Right ventricle myocardium superior (tissue), 1 donor: ENCODE results near the gene ZSCAN16. TPM values are rescaled to one million over a fixed set of nuclear protein-coding genes. Genes with fewer than 3 reads are reported as not detected.
"Not testable (repeated sequence)": the region's sequence is repeated elsewhere in the genome, so short reads cannot be mapped to it uniquely, and the experiment has no call there.

Experiments
- ATAC-seq: fragments of 200-7000 bp; cut with Tn5 transposase; one replicate; pipeline ENCODE4 v1.9.1; 2020; ENCODE audit warnings: mild to moderate bottlenecking; ENCODE audit not compliant: poor library complexity
- DNase-seq: peaks from one replicate; pipeline ENCODE4 v3.0.0-alpha.2; 2020
- intact Hi-C: fragments of 100-400 bp; cut with DNase I; formaldehyde crosslinking; loops from one replicate; pipeline ENCODE4 v1.11.2; 2022
- long read RNA-seq: library from polyadenylated mRNA; unstranded; transcript quantifications from one replicate; pipeline ENCODE4 v2.0.0, GENCODE V29; 2021
- total RNA-seq: library from RNA; stranded (reverse); fragmentation: NEBNext Ultra II Directional; extraction: Animal tissue kit (Norgen Biotek cat#: 25700); gene quantifications from one replicate; pipeline ENCODE4 v1.2.1, GENCODE V29; 2021
- donor health status: DM: no; HTN: yes; CAD: no; lungs with severe emphysema.

ZSCAN16 gene
- 1.2 TPM for total RNA-seq
- long read RNA-seq, partial matches to known transcripts = 1 of 2 reads
- long read RNA-seq, other reads (novel, unspliced or antisense) = 1 of 2 reads

DNA sequence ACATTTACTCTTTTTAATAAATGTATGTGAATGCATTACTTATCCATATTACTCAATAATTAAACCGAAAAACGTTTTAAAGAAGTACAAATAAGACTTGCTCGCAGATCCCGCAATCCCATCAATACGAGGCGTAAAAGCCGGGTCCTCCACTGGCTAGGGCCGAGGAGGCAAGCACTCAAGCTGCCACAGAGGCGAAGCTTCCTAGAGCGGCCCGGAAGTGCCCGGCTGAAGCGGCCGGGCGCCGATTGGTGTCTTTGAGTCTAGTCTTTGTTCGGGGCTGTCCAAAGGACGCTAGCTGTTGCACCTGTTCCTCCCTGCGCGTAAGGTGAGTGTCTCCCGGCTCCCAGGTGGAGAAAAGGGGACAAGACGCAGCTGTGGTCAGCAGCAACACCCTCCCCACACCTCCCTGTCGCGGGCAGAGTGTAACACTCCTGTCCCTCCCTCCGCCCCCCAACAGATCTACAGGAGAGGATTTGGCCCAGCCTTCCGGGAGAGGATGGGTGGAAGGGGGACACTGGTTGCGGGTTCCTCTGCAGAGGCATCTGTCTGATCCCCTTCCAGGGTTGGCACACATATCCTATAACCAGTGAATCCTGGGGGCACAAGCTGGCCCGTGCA lies at the start of gene ZSCAN16:
ZSCAN16 (plus strand) TSS at position 260 of the 621 bp plus-strand sequence. CDS start 835 bp downstream, outside the sequence.
- peak; percentile 99 for ATAC-seq
- intact Hi-C loops = no loop called here

DNA sequence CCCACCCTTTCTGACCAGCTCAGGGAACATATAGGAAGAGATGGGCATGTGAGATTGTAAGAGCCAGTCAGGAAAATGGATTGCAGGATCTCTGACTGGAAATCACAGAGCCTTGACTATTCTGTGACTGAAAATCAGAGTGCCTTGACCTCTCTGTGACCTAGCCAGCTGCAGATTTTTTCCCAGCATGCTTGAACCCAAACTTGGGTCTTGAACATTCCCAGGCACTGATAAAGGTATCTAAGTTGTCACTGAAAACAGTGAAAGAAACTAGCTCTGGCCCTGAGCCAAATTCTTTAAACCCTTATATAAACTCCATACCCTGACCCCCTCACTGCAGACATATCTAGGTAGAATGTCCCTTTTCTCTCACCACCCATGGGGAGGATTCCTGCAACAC lies 46.4 kb upstream of the ZSCAN16 start:
- no peak for ATAC-seq
- intact Hi-C loops = no loop called here
- DNase-seq = no peak

More for the DNA sequence above, at the start of gene ZSCAN16:
- DNase-seq = peak; percentile 91

DNA sequence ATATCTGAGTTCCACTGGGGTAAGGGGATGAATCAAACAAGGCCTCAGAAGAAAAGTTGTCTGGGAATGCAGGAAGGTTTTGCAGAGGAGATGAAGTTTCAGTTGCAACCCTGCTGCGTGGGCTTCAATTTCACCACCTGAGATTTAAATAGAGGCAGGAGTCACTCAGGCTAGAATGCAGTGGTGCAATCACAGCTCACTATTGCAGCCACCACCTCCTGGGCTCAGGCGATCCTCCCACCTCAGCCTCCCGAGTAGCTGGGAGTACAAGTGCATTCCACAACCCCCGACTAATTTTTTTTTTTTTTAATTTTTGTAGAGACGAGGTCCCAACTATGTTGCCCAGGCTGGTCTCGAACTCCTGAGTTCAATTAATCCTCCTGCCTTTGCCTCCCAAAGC lies 45.6 kb upstream of the ZSCAN16 start:
- intact Hi-C loops = no loop called here
- no peak for ATAC-seq
- DNase-seq = no peak

DNA sequence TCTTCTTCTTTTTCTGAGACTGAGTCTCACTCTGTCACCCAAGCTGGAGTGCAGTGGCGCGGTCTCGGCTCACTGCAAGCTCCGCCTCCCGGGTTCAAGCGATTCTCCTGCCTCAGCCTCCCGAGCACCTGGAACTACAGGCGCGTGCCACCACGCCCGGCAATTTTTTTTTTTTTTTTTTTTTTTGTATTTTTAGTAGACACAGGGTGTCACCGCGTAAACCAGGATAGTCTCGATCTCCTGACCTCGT lies 44.1 kb upstream of the ZSCAN16 start, which contains the start of gene ZNF165:
ZNF165 (plus strand) TSS at position 188 of the 250 bp plus-strand sequence. CDS start 4,913 bp downstream, outside the sequence.
- peak; percentile 40 for ATAC-seq
- intact Hi-C loops, DNase-seq: not testable (repeated sequence)

DNA sequence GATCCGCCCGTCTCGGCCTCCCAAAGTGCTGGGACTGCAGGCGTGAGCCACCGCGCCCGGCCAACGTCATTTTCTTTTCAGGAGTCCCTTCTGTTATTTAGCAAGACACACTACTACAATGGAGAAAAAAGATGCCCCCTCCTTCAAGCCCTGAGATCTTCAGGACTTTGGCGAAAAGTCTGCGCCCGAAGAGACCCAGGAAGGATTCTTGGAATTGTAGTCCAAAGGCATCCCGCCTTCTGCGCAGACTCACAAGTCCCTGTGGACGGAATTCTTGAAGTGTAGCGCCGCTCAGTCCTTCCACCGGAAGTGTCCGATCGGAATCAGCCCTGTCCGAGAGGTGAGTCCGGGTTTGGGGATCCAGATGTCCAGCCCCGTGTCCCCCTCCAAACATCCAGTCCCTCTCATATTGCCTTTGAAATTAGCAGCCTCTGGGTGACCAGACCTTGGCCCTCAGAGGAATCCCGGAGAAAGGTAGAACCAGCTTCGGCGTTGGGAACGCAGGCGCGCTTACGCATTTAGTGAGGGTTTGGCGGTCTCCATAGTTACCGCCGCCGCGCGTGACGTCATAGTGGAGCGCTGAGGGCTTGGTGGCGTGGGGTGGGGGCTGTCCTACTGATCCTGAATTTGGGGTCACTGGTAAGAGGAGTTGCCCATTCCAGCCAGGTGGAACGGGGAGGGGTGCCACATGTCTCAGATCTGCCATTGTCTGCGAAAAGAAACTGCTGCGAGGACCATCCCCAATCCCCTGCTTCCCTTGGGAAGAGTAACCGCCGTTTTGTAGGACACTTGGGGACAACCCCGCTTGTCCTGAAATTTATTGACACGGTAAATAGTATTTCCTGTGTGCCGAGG lies 43.6 kb upstream of the ZSCAN16 start:
- ATAC-seq (peak; percentile 100), DNase-seq (peak; percentile 96)
- intact Hi-C loops = no loop called here

DNA sequence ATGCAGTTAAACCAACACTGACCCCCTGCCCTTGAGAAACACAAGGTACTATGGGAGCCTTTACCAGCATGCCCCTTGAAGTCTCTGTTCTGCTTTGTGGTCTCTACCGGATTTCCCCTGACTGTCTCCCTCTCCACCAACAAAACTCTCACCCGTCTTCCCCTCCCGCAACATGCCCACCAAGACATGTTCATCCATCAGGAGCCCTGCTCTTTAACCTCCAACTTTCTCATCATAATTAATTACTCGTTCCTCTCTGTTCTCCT lies 43.0 kb upstream of the ZSCAN16 start:
- DNase-seq = no peak
- intact Hi-C loops = no loop called here
- ATAC-seq = peak; percentile 4

DNA sequence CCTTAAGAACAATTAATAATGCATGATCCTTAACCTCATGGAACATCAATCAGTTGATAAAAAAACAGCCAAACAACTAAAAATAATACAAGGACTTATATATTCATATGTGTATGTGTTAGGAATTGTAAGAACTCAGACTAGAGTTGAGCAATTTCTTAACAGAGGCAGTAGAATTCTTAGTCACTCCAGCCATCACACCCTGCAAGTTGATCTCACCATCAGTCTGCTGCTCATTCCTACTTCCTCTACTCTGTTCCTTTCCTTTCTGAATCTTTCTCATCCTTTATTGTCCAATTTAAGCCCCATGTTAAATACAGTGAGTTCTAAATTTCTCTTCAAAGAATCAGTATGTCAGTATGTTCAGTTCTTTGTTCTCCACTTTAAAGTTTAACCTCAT lies 41.5 kb upstream of the ZSCAN16 start:
- ATAC-seq (no peak), DNase-seq (no peak)
- intact Hi-C loops = no loop called here

DNA sequence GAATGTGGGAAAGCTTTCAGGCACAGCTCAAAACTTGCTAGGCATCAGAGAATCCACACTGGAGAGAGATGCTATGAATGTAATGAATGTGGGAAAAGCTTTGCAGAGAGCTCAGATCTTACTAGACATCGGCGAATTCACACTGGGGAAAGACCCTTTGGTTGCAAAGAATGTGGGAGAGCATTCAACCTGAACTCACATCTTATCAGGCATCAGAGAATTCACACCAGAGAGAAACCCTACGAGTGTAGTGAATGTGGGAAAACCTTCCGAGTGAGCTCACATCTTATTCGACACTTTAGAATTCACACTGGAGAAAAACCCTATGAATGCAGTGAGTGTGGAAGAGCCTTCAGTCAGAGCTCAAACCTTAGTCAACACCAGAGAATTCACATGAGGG lies 35.4 kb upstream of the ZSCAN16 start:
- intact Hi-C loops = no loop called here
- ATAC-seq (no peak), DNase-seq (no peak)

DNA sequence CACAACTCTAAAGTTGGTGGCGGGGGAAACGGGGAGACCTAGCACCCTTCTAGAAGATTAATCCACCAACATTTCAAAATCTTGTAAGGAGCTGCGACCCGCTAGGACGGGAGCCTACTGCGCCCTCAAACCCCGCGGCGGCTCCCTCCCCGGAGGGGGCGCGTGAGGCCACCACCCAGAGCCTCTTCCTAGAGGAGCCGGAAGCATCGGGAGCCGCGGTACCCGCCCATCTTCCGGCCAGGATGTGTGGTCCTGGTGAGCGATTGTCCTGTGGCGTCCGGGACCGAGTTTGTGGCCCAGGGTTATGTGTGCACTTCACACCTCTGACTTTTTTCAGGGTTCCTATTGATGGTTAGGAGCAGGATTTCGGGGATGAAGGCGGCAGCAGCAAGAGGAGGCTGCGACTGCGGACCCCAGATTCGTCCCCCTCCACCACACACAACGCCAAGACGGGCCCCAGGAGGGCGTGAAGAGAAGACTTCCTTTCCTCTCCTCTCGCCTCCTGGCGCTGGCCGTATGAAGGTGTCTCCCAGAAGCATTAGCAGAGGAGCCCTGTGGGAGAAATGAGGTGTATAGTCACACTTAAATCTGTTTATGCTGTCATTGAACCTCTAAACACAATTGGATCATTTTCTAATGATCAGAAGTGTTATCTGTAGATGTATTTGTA lies 33.4 kb upstream of the ZSCAN16 start:
- peak; percentile 52 for ATAC-seq
- intact Hi-C loops = no loop called here
- peak; percentile 60 for DNase-seq

DNA sequence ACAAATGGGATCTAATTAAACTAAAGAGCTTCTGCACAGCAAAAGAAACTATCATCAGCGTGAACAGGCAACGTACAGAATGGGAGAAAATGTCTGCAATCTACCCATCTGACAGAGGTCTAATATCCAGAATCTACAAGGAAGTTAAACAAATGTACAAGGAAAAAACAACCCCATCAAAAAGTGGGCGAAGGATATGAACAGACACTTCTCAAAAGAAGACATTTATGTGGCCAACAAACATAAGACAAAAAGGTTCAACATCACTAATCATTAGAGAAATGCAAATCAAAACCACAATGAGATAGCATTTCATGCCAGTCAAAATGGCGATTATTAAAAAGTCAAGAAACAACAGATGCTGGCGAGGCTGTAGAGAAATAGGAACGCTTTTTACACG lies 22.2 kb upstream of the ZSCAN16 start:
- ATAC-seq, intact Hi-C loops, DNase-seq: not testable (repeated sequence)

DNA sequence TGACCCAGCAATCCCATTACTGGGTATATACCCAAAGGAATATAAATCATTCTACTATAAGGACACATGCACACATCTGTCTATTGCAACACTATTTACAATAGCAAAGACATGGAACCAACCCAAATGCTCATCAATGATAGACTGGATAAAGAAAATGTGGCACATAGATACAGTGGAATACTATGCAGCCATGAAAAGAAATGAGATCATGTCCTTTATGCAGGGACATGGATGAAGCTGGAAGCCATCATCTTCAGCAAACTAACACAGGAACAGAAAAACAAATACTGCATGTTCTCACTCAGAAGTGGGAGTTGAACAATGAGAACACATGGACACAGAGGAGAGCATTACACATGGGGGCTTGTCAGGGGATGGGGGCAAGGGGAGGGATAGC lies 21.7 kb upstream of the ZSCAN16 start:
- DNase-seq, ATAC-seq, intact Hi-C loops: not testable (repeated sequence)

DNA sequence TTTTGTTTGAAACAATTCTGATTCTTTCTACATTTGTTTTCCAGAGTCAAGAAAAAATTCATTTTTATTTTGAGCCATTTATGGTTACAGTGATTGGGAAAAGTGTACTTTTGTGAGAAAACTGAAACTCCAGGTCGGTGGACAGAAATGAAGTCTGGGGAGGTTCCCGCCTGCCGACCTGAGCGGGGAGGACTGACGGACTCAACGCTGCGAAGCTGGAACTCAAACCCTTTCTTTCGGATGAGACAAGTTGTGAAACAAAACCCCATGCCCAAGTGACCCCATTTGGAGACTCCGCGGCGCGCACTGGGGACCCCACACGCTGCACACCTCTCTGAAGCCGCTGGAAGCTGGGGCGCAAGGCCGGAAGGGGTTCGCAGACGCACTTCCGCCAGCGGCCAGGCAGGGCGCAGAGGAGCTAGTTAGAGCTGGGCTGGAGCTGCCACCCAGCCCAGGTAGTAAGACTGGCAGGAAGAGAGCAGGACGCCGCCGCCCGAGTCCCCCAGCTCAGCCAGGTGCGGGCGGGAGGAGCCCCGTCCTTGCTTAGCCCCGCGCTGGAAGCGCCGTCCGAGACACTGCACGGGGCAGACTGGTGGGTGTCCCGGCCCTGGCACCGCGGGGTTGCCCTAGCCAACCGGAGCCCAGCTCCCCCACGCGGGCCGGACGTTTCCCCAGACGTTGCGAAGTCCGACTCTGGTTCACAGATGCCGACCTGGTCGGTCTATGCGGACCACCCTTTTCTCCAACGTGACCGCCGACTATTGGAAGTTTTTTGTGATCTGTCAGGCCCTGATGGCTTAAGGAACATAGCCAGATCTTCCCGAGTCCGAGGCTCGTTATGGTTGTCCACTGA lies 19.8 kb upstream of the ZSCAN16 start:
- peak; percentile 90 for DNase-seq
- ATAC-seq = peak; percentile 100
- intact Hi-C loops = no loop called here

DNA sequence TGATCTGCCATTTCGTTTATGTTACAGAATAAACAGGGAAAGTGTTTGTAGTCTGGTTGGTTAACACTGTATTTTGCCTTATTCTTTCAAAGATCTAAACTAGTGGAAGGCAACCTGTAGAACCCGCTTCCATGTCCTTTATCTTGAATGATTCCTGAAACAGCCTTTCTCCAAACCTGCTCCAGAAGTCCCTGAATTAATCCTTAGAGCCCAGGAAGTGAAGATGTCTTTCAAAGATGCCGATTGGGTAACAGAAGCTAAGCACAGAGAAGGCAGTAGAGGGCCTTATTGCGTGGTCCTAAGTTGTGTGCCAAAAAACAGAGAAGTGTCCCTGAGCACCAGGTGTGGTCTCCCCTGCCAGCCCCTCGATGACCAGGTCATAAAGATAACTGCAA lies 19.2 kb upstream of the ZSCAN16 start:
- no peak for DNase-seq
- ATAC-seq = no peak
- intact Hi-C loops = no loop called here

DNA sequence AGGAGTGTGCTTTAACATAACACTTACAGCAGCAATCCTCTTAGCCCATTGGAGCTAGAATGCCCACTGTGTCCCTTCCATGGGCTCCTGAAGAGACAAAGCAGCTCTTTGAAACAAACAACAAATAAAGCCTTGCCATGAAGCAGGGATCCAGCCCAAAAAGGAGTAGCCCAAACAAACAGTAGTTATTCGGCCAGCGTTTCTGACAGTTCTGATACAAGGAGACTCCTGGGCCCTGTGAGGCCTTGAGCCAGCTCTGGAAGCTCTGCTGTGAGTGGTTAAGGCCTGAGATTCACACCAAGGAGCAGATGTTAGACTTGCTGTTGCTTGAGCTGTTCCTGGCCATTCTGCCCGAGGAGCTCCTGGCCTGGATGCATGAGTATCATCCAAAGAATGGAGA lies 16.9 kb upstream of the ZSCAN16 start:
- intact Hi-C loops = no loop called here
- DNase-seq = no peak
- no peak for ATAC-seq

DNA sequence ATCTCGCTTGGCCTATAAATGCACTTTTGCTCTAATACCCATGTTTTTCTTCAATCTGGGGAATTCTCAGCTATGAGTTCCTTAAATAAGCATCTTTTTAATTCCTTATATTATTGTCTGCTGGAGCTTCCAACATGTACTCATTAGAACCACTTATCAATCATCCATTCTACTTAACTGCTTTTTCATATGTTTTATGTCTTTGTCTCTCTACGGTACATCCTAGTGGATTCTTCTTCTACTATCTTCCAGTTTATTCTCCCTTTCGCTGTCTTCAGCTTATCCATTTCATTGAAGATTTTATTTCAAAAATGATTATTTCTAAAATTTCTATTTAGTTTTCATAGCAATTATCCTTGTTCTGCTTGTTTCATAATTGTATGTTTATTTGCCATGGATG lies 12.4 kb upstream of the ZSCAN16 start:
- intact Hi-C loops = no loop called here
- no peak for DNase-seq
- ATAC-seq = no peak

DNA sequence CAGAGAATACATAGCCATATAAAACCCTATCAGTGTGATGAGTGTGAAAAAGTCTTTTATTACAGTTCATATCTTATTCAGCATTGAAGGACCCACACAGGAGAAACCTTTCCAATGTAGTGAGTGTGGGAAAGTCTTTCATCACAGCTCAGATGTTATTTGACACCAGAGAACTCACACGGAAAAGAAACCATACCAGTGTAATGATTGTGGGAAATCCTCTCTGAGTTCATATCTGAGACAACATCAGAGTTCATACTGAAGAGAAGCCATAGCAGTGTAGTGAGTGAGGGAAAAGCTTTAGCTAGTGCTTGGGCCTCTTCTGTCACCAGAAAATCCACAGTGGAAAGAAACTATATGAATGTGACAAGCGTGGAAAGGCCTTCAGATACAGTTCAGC lies 8.6 kb upstream of the ZSCAN16 start:
- intact Hi-C loops = no loop called here
- DNase-seq (no peak), ATAC-seq (no peak)

DNA sequence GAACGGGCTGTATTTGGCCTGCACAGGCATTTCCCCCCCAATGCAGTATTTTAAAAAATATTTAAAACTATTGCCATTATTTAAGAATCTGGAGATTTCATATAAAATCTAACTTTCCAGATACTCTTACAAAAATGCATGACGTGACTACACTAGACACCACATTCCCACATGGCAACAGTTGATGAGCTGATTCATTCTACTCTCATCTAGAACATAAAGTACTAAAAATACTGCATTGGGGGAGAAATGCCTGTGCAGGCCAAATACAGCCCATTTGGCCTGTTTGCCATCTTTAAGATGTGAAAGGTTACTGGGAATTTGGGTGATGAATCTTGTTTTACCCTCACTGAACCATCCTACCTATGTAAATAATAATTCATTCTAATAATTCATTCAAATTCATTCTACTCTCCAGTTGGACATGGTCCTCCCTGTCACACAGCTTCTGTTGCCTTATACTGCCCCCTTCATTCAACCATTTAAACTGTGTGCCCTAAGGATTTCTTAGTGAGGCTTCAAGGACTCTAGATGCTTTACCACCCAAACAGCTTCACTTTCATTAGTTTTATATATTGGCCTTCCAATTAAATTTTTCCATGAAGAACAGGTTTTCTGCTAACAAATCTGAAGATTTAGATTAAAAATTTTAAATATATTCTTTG lies 6.9 kb upstream of the ZSCAN16 start:
- intact Hi-C loops = no loop called here
- no peak for ATAC-seq
- DNase-seq = no peak

DNA sequence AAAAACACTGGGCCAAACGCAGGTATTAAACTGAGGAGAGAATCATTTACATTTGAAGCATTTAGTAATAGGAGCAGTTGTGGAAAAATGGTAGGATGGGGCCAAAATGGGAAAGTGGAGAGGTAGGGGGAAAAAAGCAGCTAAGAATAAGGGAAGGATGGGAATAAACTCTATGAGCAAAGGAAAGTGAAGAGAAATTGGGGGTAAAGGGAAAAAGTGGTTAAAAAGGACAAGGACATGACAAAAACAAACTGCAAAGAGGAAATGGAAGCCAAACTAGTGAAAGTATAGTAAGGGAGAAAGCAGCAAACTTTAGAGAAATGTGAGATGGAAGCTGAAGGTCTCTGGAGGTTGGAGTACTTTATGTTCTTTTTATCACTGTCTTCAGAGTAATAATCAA lies 6.2 kb upstream of the ZSCAN16 start:
- DNase-seq = no peak
- ATAC-seq = no peak
- intact Hi-C loops = no loop called here

DNA sequence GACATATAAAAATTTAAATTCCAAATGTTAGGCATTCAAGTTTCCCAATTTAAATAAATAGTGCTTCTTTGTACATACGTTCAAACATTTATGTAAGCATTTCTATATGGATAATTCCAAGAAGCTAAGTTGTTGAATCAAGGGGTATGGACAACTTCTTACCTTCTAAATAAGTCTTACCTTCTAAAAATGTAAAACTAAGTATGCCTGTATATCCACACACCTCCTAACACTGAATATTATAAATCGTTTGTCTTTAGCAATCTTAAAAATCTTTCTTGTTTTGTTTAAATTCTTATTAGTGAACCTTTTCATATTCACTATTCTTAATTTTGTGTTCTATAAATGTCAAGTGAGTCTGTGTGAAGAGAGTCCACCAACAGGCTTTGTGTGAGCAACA lies 2.5 kb upstream of the ZSCAN16 start:
- ATAC-seq (no peak), DNase-seq (no peak)
- intact Hi-C loops = no loop called here
